Posterior vena cava (tissue), 2 donors: Measurements from ENCODE around the gene GEMIN4. TPM values are rescaled to one million over a fixed set of nuclear protein-coding genes. Genes with fewer than 3 reads are reported as not detected.
A peak's percentile ranks its signal among the peaks of the same experiment; 100 is the strongest.

Source experiments
- DNase-seq: peaks from one replicate; pipeline ENCODE4 v3.0.0-alpha.2; 2020; ENCODE audit warnings: low spot score
- intact Hi-C, 2 donors: fragments of 100-400 bp; cut with DNase I; formaldehyde crosslinking; loops; one replicate each; pipeline versions ENCODE4 v1.14.1 to v1.14.2; 2022 to 2023
- total RNA-seq, 2 donors: library from RNA; stranded (reverse); fragmentation: NEBNext Ultra II Directional; extraction: Animal tissue kit (Norgen Biotek cat#: 25700); gene quantifications; one replicate each; pipeline ENCODE4 v1.2.1, GENCODE V29; 2021
- donor health status: DM: yes; HTN: yes; CAD: no.
- donor health status: DM: yes; HTN: yes; CAD: no.

Gene GEMIN4
- total RNA-seq, 2 donors from 2014 or later, result 12.5 to 13.2 TPM

- peak; percentile 63 for DNase-seq
- intact Hi-C loops, result no loop called here
Observed at GRCh38 chr17:746783-747629, 5.1 kb downstream of the GEMIN4 start.

DNA sequence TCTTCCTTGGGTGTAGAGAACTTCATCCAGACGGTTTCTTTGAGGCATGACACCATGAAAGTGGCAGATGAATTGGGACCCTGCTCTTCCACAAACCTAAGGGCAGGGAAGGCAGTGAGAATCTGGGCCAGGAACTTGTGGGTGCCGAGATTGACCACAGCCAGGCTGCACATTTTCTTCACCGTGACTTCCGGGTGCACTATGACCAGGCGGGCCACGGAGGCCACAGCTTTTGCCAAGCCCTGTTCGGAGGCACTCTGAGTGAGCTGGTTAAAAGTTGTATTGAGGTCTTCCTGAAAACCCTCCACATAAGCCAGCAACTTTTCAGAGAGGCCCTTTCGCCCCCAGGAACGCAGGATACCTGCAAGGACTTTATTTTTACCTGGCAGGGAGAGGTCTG lies 5.9 kb downstream of the GEMIN4 start:
- peak; percentile 42 for DNase-seq
- intact Hi-C loops, result no loop called here

DNA sequence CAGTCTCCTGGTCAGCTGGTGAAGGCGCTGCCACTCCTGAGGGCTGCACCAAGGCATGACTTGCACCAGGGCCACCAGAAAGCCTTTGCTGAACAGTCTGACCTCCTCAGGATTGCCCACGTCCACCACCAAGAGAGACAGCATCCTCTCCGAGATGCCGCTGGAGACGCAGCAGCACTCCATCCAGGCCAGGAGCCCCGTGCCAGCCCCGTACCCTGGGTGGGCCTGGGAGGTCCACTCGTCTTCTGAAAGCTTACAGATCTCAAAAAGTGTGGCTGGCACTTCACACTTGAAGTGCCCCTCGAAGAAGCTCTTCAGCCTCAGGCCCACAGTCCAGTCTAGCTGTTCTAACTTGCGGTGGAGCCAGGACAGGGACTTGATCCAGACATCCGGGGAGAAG lies 6.7 kb downstream of the GEMIN4 start:
- intact Hi-C loops, result no loop called here
- DNase-seq, result no peak

DNA sequence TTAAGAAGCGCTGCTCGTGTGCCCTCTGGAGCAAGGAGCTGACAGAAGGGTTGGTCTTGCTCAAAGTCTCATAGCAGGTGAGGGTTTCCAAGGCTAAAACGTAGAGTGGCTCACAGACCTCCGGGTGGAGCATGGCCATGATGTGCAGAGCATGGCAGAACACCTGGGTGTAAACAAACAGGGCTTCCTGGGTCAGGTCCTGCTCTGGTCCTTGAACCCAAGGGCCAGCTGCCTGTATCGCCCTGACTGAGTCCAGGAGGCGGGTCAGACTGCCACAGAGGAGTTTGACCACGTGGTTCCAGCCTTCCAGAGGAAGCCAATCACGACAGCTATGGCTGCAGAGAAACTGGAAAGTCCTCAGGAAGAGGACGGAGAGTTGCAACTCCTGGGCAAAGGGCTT lies 7.1 kb downstream of the GEMIN4 start:
- intact Hi-C loops, result no loop called here
- no peak for DNase-seq

- no peak for DNase-seq
- intact Hi-C loops, result no loop called here
Observed at GRCh38 chr17:743139-743538, 8.9 kb downstream of the GEMIN4 start.

DNA sequence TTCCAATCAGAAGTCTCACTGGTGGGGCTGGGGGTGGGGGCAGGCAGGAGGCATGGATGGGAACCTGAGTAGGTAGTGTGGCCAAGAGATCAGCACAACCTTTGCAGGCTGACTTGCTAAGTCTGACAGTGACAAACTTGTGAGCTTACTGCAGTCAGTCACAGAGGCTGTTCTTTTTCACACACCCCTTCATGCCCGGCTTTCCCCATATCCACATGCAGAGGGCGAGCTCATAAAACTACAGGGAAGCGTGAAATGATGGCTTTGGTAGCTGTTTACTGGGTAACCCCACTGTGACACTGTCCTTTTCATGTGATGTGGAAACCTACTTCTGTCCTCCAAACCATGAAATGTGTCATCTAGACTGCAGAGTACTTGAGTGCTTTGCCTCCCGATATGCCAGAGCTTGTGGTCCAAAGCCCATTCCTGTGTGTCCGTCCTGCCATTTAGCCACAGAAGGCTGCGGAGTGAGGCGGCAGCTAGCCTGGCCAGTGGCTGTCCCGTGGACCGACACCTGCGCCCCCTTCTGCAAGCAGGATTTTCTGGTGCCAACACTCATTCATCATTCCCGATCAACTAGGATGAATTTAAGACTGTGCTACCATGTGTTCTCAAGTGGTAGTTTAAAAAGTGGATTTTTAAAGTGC lies 9.8 kb downstream of the GEMIN4 start:
- intact Hi-C loops, result no loop called here
- DNase-seq, result peak; percentile 19

DNA sequence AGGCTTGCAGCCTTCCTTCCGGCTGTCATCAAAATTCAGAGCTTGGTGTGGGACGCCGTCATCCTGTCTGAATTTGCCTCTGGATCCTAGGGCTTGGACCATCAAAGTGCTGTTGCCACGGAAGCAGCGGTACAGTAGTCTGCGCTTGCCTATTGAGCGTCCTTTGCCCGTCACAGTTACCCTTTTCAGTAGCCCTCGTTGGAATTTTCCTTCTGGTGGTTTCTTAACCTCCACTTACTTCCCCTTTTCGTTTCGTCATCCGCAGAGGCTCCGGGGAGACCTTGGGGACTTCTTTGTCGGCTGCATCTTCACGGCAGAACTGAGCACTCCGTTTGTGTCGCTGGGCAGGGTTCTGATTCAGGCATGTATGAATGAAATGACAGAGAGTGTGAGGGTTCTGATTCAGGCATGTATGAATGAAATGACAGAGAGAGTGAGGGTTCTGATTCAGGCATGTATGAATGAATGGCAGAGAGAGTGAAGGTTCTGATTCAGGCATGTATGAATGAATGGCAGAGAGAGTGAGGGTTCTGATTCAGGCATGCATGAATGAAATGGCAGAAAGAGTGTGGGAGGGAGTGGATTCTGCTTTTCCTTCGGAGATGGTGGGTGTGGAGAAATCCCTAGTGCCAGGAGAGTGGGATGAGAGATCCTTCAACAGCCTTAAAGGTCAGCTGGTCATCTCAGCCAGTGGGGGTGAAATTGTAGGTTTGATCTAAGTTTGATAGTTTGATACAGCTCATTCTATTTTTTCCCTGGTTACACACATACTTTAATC lies 11.6 kb downstream of the GEMIN4 start:
- DNase-seq, result peak; percentile 81

GRCh38 chr17:737561-738113 lies 14.4 kb downstream of the GEMIN4 start:
- intact Hi-C loops, result no loop called here
- DNase-seq, result no peak

More for the DNA sequence above, 11.6 kb downstream of the GEMIN4 start:
- intact Hi-C loops, result no loop called here

- intact Hi-C loops, result no loop called here
- DNase-seq, result peak; percentile 43
Observed at GRCh38 chr17:733743-734142, 18.3 kb downstream of the GEMIN4 start.

GRCh38 chr17:732902-733720 lies 19.0 kb downstream of the GEMIN4 start:
- intact Hi-C loops, result no loop called here
- peak; percentile 87 for DNase-seq

DNA sequence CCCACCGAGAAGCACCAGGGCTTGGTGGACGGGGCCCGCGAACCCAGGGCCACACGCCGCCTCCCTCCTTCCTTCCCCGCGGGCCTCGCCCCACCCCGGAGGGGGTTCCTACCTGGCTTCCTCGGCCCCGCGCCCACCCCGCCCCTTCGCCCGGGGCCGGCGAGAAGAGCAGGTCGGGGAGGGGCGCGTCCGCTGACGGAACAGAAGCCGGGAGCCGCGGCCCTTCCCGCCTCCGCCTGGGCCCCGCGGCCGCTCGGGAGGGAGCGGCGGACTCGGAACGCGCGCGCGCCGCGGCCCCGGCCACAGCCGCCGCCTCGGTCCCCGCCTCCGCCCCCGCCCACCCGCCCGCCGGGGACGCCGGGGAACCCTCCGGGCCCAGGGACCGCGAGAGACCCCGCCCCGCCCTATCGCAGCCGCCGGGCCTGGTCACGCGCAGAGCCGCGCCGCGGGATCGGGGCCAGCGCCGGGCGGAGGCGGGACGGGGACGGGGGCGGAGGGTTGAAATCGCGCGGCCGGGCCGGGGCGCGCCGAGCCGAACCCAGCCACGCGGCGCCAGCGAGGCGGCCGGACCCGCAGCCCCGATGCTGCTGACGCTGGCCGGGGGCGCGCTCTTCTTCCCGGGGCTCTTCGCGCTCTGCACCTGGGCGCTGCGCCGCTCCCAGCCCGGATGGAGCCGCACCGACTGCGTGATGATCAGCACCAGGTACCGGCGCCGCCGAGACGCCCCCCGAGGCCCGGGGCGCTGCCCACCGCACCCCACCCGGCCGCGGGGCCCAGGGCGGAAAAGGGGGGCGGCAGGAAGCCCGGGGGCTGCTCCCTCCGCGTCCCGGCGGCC lies 19.8 kb downstream of the GEMIN4 start, which contains the start of gene TLCD3A:
TSS of gene TLCD3A (plus strand) at position 530 of the 835 bp plus-strand sequence. CDS start at position 582, 52 bp downstream.
- DNase-seq, result peak; percentile 88
- intact Hi-C loops, result no loop called here

- intact Hi-C loops, result no loop called here
- no peak for DNase-seq
Observed at GRCh38 chr17:731644-732066, 20.4 kb downstream of the GEMIN4 start.

GRCh38 chr17:728911-729310 lies 23.2 kb downstream of the GEMIN4 start:
- intact Hi-C loops, result no loop called here
- no peak for DNase-seq

- DNase-seq, result peak; percentile 38
- intact Hi-C loops, result no loop called here
Observed at GRCh38 chr17:726271-726919, 25.7 kb downstream of the GEMIN4 start.

- intact Hi-C loops, result no loop called here
- no peak for DNase-seq
Observed at GRCh38 chr17:725746-726145, 26.3 kb downstream of the GEMIN4 start.

GRCh38 chr17:725084-725483 lies 27.0 kb downstream of the GEMIN4 start:
- intact Hi-C loops, result no loop called here
- peak; percentile 2 for DNase-seq

- DNase-seq, result no peak
- intact Hi-C loops, result no loop called here
Observed at GRCh38 chr17:721540-721937, 30.5 kb downstream of the GEMIN4 start.
